Fibroblast of villous mesenchyme (primary cell): ENCODE data around the gene HEATR5A. TPM values are rescaled to one million over a fixed set of nuclear protein-coding genes. Genes with fewer than 3 reads are reported as not detected.
"Not testable (repeated sequence)": the region's sequence is repeated elsewhere in the genome, so short reads cannot be mapped to it uniquely, and the experiment has no call there.

Source experiments
- DNase-seq: peaks from one replicate; pipeline ENCODE4 v3.0.0-alpha.2; 2010; ENCODE audit warnings: low read depth
- H3K4me3 ChIP-seq: 2 replicates; pipeline ENCODE4 v1.5.1; 2011; ENCODE audit warnings: low read depth, mild to moderate bottlenecking, low read length
- CTCF ChIP-seq: IDR thresholded peaks from 2 replicates; pipeline ENCODE4 v1.5.1; 2012; ENCODE audit warnings: low read depth, mild to moderate bottlenecking, low read length; ENCODE audit not compliant: insufficient read depth
- total RNA-seq: library from RNA; depleted of rRNA; stranded (reverse); fragments of >200 nt; gene quantifications from 2 replicates; pipeline ENCODE4 v1.2.3, GENCODE V29; 2012

The HEATR5A gene
- total RNA-seq, 1 donor: 87.7 TPM

GRCh38 chr14:31278883-31279282, 141.5 kb downstream of the HEATR5A start:
- no peak overlapping the region for H3K4me3 ChIP-seq
- no peak for DNase-seq
- TF ChIP-seq CTCF: no peak

GRCh38 chr14:31277085-31277484, 143.3 kb downstream of the HEATR5A start:
- DNase-seq: no peak
- no peak overlapping the region for H3K4me3 ChIP-seq
- no peak for TF ChIP-seq CTCF

- not testable (repeated sequence) for DNase-seq, H3K4me3 ChIP-seq
These were observed 143.9 kb downstream of the HEATR5A start for GRCh38 chr14:31276417-31276816.

GRCh38 chr14:31275731-31276130, 144.6 kb downstream of the HEATR5A start:
- no peak overlapping the region for H3K4me3 ChIP-seq
- no peak for DNase-seq
- no peak for TF ChIP-seq CTCF

GRCh38 chr14:31271648-31272047, 148.7 kb downstream of the HEATR5A start:
- TF ChIP-seq CTCF: no peak
- no peak overlapping the region for H3K4me3 ChIP-seq
- DNase-seq: no peak

- H3K4me3 ChIP-seq: no peak overlapping the region
- DNase-seq: no peak
- TF ChIP-seq CTCF: peak; percentile 11
These were observed 150.1 kb downstream of the HEATR5A start for GRCh38 chr14:31270196-31270772.

- DNase-seq: peak; percentile 9
- TF ChIP-seq CTCF: no peak
- no peak overlapping the region for H3K4me3 ChIP-seq
These were observed 150.6 kb downstream of the HEATR5A start for GRCh38 chr14:31269634-31270195.
